Karpas-422 (cell line): Measurements from ENCODE around the gene NHEJ1. TPM values are rescaled to one million over a fixed set of nuclear protein-coding genes. Genes with fewer than 3 reads are reported as not detected.

Experiments used
- DNase-seq: peaks from one replicate; pipeline ENCODE4 v3.0.0-alpha.2; 2015
- H2AFZ ChIP-seq: fragments of 200-600 bp; sonication (generic); 2 replicates; pipeline ENCODE4 v1.6.1; 2014; ENCODE audit warnings: antibody characterized with exemption, low read length, mixed read lengths
- H3K27ac ChIP-seq: fragments of 200-600 bp; sonication (generic); 2 replicates; pipeline ENCODE4 v1.5.1; 2014; ENCODE audit warnings: mild to moderate bottlenecking, low read length, moderate library complexity
- H3K27me3 ChIP-seq: fragments of 200-600 bp; sonication (generic); 2 replicates; pipeline ENCODE4 v1.6.1; 2014; ENCODE audit warnings: low read length, mixed read lengths
- H3K36me3 ChIP-seq: fragments of 200-600 bp; sonication (generic); 2 replicates; pipeline ENCODE4 v1.6.1; 2014; ENCODE audit warnings: low read length, mixed read lengths; ENCODE audit not compliant: insufficient read depth
- H3K4me1 ChIP-seq: fragments of 200-600 bp; sonication (generic); 2 replicates; pipeline ENCODE4 v1.6.1; 2014; ENCODE audit warnings: mild to moderate bottlenecking, low read length, mixed read lengths
- H3K4me2 ChIP-seq: fragments of 200-600 bp; sonication (generic); 2 replicates; pipeline ENCODE4 v1.6.1; 2014; ENCODE audit warnings: low read length, low read depth, mild to moderate bottlenecking; ENCODE audit not compliant: poor library complexity, severe bottlenecking
- H3K4me3 ChIP-seq: fragments of 200-600 bp; sonication (generic); 2 replicates; pipeline ENCODE4 v1.5.1; 2014; ENCODE audit warnings: mild to moderate bottlenecking, antibody characterized with exemption, low read length, mixed read lengths
- H3K79me2 ChIP-seq: fragments of 200-600 bp; sonication (generic); 2 replicates; pipeline ENCODE4 v1.6.1; 2014; ENCODE audit warnings: mild to moderate bottlenecking, low read length, mixed read lengths
- H3K9ac ChIP-seq: fragments of 200-600 bp; sonication (generic); 2 replicates; pipeline ENCODE4 v1.6.0; 2014; ENCODE audit warnings: low read length
- H3K9me2 ChIP-seq: fragments of 200-600 bp; sonication (generic), shearing (Covaris generic); replicated peaks from 2 replicates; pipeline ENCODE4 v1.6.0; 2014; ENCODE audit warnings: mild to moderate bottlenecking, low read length, moderate library complexity; ENCODE audit not compliant: insufficient read depth
- H3K9me3 ChIP-seq: fragments of 300-700, 200-600 bp; sonication (generic); 2 replicates; pipeline ENCODE4 v1.6.1; 2014; ENCODE audit warnings: low read length, mixed read lengths
- H4K20me1 ChIP-seq: fragments of 200-600 bp; sonication (generic); 2 replicates; pipeline ENCODE4 v1.6.1; 2014; ENCODE audit warnings: mild to moderate bottlenecking, antibody characterized with exemption, low read length, low read depth; ENCODE audit not compliant: insufficient read depth
- total RNA-seq: library from RNA; depleted of rRNA; stranded (reverse); fragments of >200 nt; shearing (Covaris generic); gene quantifications from 2 replicates; pipeline ENCODE4 v1.2.3, GENCODE V29; 2014; ENCODE audit warnings: low replicate concordance

NHEJ1 gene
- total RNA-seq, 1 experiment from 2014 or later: 21.5 TPM

DNA sequence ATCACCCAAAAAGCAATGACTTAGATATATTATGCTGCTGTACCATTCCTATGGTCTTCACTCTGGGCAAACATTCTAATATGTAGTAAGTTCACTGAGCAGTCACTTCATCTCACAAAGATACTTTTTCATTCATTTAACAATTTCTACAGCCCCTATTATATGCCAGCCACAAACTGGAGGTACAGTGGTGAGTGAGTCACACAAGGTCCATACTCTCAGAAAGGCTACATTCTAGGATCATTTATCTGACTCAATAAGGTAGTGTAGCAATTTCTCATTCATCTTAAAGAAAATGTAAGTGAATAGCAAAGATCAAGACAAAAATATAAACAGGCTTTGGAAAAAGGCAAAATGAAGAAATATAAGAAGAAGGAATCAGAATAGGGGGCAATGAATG, 40.5 kb downstream of the NHEJ1 start:
- H3K4me3 ChIP-seq: no peak overlapping the region
- H3K36me3 ChIP-seq: no peaks in the 10 kb centered on the region
- no peaks in the 10 kb centered on the region for H3K4me1 ChIP-seq
- no peaks in the 10 kb centered on the region for H3K79me2 ChIP-seq
- no peak for DNase-seq
- H3K9ac ChIP-seq: no peak overlapping the region
- H3K9me3 ChIP-seq: no peaks in the 10 kb centered on the region
- no peaks in the 10 kb centered on the region for H3K27me3 ChIP-seq
- no peaks in the 10 kb centered on the region for H3K9me2 ChIP-seq
- no peak overlapping the region for H3K4me2 ChIP-seq
- peaks cover 9% of the 10 kb centered on the region; the same call in 1 of the 2 replicates for H4K20me1 ChIP-seq
- no peak overlapping the region for H2AFZ ChIP-seq
- H3K27ac ChIP-seq: no peak overlapping the region

DNA sequence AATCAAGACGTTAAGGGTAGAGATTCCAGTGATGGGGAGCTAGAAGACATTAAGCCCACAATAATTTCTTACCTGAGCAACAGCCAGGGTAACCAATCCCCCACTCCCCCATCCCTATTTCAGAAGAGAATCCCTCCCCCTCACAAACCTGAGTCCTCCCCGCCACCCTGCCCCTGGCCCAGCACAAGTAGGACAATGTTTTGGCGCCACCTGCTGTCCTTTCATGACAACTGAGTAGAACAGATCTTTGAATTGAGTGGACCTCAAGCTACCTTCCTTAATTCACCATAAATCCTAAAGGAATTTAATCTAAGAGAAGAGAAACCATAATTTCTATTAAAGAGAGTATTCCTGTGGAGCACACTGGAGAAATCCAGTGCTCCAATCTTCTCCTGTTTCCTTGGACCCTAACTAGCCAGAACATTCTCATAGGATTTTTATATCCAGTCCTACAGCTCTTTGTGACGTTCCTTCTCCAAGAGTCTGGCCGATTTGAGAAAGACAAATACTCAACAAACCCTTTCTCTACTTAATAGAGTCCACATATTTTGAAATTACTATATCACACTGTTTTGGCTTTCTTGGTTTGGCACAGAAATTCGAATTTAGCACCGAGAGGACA, 41.1 kb downstream of the NHEJ1 start:
- H3K4me2 ChIP-seq: no peak overlapping the region
- DNase-seq: peak; percentile 78
- no peaks in the 10 kb centered on the region for H3K36me3 ChIP-seq
- H3K27me3 ChIP-seq: no peaks in the 10 kb centered on the region
- H2AFZ ChIP-seq: no peak overlapping the region
- no peaks in the 10 kb centered on the region for H3K4me1 ChIP-seq
- H3K9ac ChIP-seq: no peak overlapping the region
- no peaks in the 10 kb centered on the region for H3K9me2 ChIP-seq
- no peak overlapping the region for H3K4me3 ChIP-seq
- H3K27ac ChIP-seq: no peak overlapping the region
- no peaks in the 10 kb centered on the region for H3K79me2 ChIP-seq
- no peaks in the 10 kb centered on the region for H3K9me3 ChIP-seq
- peaks cover 9% of the 10 kb centered on the region; the same call in 1 of the 2 replicates for H4K20me1 ChIP-seq

DNA sequence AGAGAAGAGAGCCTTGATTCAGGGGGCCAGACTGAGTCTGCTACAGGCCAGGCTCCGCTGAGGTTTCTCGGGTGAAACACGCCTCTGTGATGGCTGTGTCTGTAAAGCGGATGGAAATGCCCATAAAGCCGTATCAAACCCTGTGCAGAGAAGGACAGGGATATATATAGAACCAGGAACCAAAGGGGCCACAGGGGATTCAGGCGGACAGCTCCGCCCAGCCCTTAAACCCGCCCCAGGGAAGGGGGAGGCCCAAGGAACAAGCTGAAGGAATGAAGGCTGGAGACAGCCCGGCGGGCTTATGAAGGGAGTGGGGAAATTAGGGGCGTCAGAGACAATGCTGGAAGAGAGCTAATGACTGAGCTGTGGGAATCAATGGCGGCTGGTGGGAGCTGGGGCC, 42.1 kb downstream of the NHEJ1 start:
- H3K4me3 ChIP-seq: no peak overlapping the region
- no peak overlapping the region for H2AFZ ChIP-seq
- peaks cover 9% of the 10 kb centered on the region; the same call in 1 of the 2 replicates for H4K20me1 ChIP-seq
- no peaks in the 10 kb centered on the region for H3K27me3 ChIP-seq
- H3K27ac ChIP-seq: no peak overlapping the region
- no peaks in the 10 kb centered on the region for H3K4me1 ChIP-seq
- no peaks in the 10 kb centered on the region for H3K9me3 ChIP-seq
- no peak for DNase-seq
- no peaks in the 10 kb centered on the region for H3K79me2 ChIP-seq
- H3K4me2 ChIP-seq: no peak overlapping the region
- H3K9me2 ChIP-seq: no peaks in the 10 kb centered on the region
- no peak overlapping the region for H3K9ac ChIP-seq
- H3K36me3 ChIP-seq: no peaks in the 10 kb centered on the region

DNA sequence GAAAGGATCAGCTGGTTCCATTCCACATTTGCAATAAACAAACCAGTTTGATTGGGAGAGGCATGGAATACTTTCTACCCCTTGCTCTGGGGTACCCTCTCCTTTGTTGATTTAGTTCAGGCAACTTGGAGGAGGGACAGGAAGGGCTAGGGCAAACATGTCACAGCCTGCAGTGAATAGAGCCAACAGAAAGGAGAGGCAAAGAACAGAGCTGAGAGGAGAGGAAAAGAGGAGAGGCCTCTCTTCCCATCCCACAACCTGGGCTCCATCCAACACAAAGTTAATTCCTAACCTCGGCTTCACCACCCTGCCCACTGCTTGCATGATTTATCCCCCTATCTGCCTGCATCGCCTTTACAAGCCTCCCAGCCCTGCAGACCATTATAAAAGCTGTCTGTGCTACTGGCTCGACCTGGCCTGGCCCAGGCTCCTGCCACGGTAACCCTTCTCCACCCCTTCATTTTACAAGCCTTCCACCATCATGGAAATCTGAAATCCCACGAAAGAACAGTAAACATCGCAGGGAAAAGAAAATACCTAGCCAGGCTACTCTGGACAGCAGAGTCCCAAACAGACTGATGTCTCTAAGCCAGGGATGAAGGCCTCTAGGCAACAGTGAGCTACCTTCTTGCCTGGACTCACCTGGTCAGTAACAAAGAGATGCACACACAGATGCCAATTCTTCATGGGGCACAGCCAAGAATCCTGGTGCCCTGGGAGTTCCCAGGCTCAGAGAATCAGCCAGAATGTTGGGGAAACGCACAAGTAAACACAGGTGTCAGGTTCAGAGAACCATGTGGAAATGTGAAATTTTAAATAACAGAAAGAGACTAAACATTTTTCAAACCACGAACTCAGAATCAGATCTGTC, 43.6 kb downstream of the NHEJ1 start:
- Histone ChIP-seq H3K27me3 (no peaks in the 10 kb centered on the region), H3K9ac (no peak overlapping the region), H3K9me3 (no peaks in the 10 kb centered on the region), H3K27ac (no peak overlapping the region), H3K4me2 (no peak overlapping the region), H3K79me2 (no peaks in the 10 kb centered on the region), H2AFZ (no peak overlapping the region), H3K36me3 (no peaks in the 10 kb centered on the region), H4K20me1 (peaks cover 9% of the 10 kb centered on the region; the same call in 1 of the 2 replicates), H3K9me2 (no peaks in the 10 kb centered on the region), H3K4me1 (no peaks in the 10 kb centered on the region), H3K4me3 (no peak overlapping the region)
- no peak for DNase-seq

DNA sequence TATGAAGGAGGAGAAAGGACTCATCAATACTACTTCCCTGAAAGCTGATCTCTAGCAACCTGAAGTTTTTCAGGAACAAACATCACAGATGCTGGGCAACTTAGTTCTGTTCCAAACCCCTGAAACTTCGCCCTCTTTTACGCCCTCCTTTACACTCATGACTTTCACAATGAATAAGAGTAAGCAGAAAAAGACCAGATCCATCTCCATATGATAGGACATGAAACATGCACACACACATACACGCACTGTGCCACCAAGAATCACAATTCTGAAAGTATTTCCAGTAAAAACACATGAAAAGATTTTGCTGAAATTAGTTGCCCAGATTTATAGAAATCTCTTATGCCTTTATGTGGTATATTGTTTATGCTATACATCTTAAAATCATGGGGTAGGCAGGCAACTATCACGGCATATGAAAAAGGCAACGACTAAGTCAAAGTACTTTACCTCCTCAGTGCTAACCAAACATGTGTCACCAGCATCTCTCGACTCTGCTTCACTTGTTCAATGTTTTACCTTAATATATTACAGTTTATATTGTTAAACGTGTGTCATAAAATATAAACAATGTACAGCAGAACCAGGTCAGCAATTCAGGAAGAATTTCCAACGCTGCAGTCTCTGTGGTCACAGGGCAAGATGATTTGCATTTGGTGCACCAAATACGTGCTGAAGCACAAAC, 47.8 kb downstream of the NHEJ1 start:
- Histone ChIP-seq H3K79me2 (no peaks in the 10 kb centered on the region), H3K4me3 (no peak overlapping the region), H3K27me3 (no peaks in the 10 kb centered on the region), H3K4me1 (no peaks in the 10 kb centered on the region), H3K9me2 (no peaks in the 10 kb centered on the region), H2AFZ (no peak overlapping the region), H3K27ac (no peak overlapping the region), H3K9ac (no peak overlapping the region), H4K20me1 (peaks cover 4% of the 10 kb centered on the region; the same call in 1 of the 2 replicates), H3K4me2 (no peak overlapping the region), H3K36me3 (no peaks in the 10 kb centered on the region), H3K9me3 (no peaks in the 10 kb centered on the region)
- no peak for DNase-seq

DNA sequence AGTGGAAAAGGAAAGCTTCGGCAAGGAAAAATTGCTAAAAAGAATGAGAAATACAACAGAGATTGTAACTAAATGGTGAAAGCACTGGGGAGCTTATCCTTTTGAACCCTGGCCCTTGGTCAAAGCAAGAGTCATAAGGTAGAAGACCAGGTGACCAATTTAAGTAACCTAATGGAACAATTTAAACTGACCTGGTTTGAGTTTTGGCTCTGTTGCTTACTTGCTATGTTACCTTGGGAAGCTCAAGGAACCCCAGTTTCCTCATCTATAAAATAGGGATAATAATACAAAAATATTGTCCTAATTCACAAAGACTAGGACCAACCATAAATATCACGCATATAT, 48.6 kb downstream of the NHEJ1 start:
- Histone ChIP-seq H3K4me3 (no peak overlapping the region), H3K4me1 (no peaks in the 10 kb centered on the region), H3K9me2 (no peaks in the 10 kb centered on the region), H2AFZ (no peak overlapping the region), H4K20me1 (peaks cover 2% of the 10 kb centered on the region; the same call in 1 of the 2 replicates), H3K27me3 (no peaks in the 10 kb centered on the region), H3K4me2 (no peak overlapping the region), H3K36me3 (no peaks in the 10 kb centered on the region), H3K9me3 (no peaks in the 10 kb centered on the region), H3K27ac (no peak overlapping the region), H3K79me2 (no peaks in the 10 kb centered on the region), H3K9ac (no peak overlapping the region)
- no peak for DNase-seq

DNA sequence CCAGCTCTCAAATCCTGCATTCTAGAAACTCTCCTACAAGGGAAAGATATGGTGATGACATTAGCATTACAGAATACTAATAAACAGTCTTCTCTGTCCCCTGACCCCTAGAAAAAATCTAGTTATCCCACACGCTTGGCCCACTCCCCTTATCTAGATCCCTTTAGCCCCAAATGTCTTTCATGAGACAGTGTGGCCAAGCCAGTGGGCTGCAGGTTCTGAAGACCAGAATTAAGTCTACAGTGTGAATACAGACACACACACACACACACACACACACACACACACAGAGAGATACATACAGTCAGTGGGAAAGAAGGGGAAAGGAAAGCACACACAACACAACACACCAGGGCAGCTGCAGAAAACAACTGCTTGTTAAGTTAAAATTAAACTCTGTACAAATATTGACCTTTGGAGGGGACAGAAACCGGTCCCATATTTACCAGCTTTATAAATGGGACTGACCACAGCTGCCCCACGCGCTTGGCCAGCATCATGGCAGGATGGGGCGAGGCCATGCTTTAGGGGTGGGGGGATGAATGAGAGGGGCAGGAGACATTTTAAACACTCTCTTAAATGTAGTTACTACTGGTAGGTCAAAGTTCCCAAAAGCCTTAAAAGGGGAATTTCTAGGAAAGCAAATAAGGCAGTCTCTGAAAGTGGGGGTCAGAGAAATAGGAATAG, 49.1 kb downstream of the NHEJ1 start:
- no peak overlapping the region for H3K27ac ChIP-seq
- DNase-seq: no peak
- no peaks in the 10 kb centered on the region for H3K4me1 ChIP-seq
- no peaks in the 10 kb centered on the region; the same call in 1 of the 2 replicates for H4K20me1 ChIP-seq
- H3K4me3 ChIP-seq: no peak overlapping the region
- H3K36me3 ChIP-seq: no peaks in the 10 kb centered on the region
- no peak overlapping the region for H2AFZ ChIP-seq
- no peaks in the 10 kb centered on the region for H3K9me2 ChIP-seq
- no peaks in the 10 kb centered on the region for H3K79me2 ChIP-seq
- no peak overlapping the region for H3K9ac ChIP-seq
- no peaks in the 10 kb centered on the region for H3K9me3 ChIP-seq
- no peak overlapping the region for H3K4me2 ChIP-seq
- no peaks in the 10 kb centered on the region for H3K27me3 ChIP-seq

DNA sequence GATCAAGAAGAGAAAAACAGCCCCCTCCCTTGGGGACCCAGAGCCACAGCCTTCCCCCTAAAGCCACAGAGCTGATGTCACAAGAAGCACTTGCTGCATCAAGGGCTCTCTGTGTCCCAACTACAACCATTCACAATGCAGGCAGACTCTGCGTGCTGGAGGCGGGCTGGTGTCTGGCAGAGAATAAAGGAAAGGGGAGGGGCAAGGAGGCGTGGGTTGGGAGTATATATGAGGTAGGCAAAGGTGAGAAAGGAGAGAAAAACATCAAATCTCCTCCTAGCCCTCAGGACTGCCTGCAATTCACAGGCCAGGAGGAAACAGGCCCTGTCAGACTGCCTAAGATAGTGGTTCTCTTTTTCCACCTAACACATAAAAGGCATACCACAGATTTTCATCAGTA, 51.1 kb downstream of the NHEJ1 start:
- no peaks in the 10 kb centered on the region for H3K4me1 ChIP-seq
- no peaks in the 10 kb centered on the region for H3K36me3 ChIP-seq
- H3K9ac ChIP-seq: no peak overlapping the region
- H3K9me2 ChIP-seq: no peaks in the 10 kb centered on the region
- no peak for DNase-seq
- H4K20me1 ChIP-seq: no peaks in the 10 kb centered on the region; the same call in 1 of the 2 replicates
- no peak overlapping the region for H3K4me2 ChIP-seq
- H3K9me3 ChIP-seq: no peaks in the 10 kb centered on the region
- no peak overlapping the region for H2AFZ ChIP-seq
- H3K4me3 ChIP-seq: no peak overlapping the region
- H3K27me3 ChIP-seq: no peaks in the 10 kb centered on the region
- no peaks in the 10 kb centered on the region for H3K79me2 ChIP-seq
- H3K27ac ChIP-seq: no peak overlapping the region
